ENCODE measurements around the gene CTU1.

GRCh38 chr19:51138549-51138979, 30.4 kb upstream of the CTU1 start:
- no peak for TF ChIP-seq CTCF (IDR thresholded peaks at IDR 0.05)
- no peak for TF ChIP-seq POLR2AphosphoS5 (IDR thresholded peaks at IDR 0.05; ENCODE audit: low read depth, low read length)
- no peak for TF ChIP-seq REST (IDR thresholded peaks at IDR 0.05; ENCODE audit: insufficient read depth in 1 of 2, low read depth in 2 of 2, low read length in 1 of 2)
- TF ChIP-seq SIN3A (IDR thresholded peaks at IDR 0.05; ENCODE audit: borderline replicate concordance, insufficient read depth, low read depth, low read length), result no peak

Data from Panc1 (cell line).